Trophoblast cell (in vitro differentiated cells and primary cell): Measurements from ENCODE around the gene ETNK1.

Experiments
- DNase-seq, 2 donors: peaks; one replicate each; pipeline ENCODE4 v3.0.0-alpha.2; 2016
- H2AFZ ChIP-seq: 2 replicates; pipeline ENCODE4 v1.6.1; 2013; ENCODE audit warnings: low read length, moderate library complexity, mild to moderate bottlenecking; ENCODE audit not compliant: insufficient read depth, poor library complexity
- H2AK5ac ChIP-seq: 2 replicates; pipeline ENCODE4 v1.6.1; 2013; ENCODE audit warnings: mild to moderate bottlenecking, low read length
- H2BK120ac ChIP-seq: 2 replicates; pipeline ENCODE4 v1.6.1; 2013; ENCODE audit warnings: low read length, mild to moderate bottlenecking, moderate library complexity; ENCODE audit not compliant: insufficient read depth, poor library complexity
- H2BK12ac ChIP-seq: 2 replicates; pipeline ENCODE4 v1.6.1; 2013; ENCODE audit warnings: mild to moderate bottlenecking, low read length, moderate library complexity
- H2BK5ac ChIP-seq: 2 replicates; pipeline ENCODE4 v1.6.1; 2013; ENCODE audit warnings: low read length, low read depth, moderate library complexity, mild to moderate bottlenecking; ENCODE audit not compliant: poor library complexity
- H3K14ac ChIP-seq: 2 replicates; pipeline ENCODE4 v1.6.1; 2013; ENCODE audit warnings: mild to moderate bottlenecking, low read length
- H3K18ac ChIP-seq: 2 replicates; pipeline ENCODE4 v1.6.1; 2013; ENCODE audit warnings: mild to moderate bottlenecking, low read length
- H3K23ac ChIP-seq: 2 replicates; pipeline ENCODE4 v1.6.1; 2013; ENCODE audit warnings: low read length
- H3K27ac ChIP-seq: 2 replicates; pipeline ENCODE4 v1.5.1; 2013; ENCODE audit warnings: low read depth, mild to moderate bottlenecking, inconsistent platforms, low read length, moderate library complexity
- H3K27me3 ChIP-seq: 2 replicates; pipeline ENCODE4 v1.6.1; 2013; ENCODE audit warnings: inconsistent platforms, mild to moderate bottlenecking, low read length, moderate library complexity; ENCODE audit not compliant: insufficient read depth
- H3K36me3 ChIP-seq, 2 experiments: 1 replicate in 1 of 2; 2 replicates in 1 of 2; pipeline ENCODE4 v1.6.1; 2013; ENCODE audit warnings: low read length in 2 of 2, mild to moderate bottlenecking in 2 of 2, moderate library complexity in 1 of 2; ENCODE audit not compliant: insufficient read depth in 2 of 2, control insufficient read depth in 1 of 2
- H3K4ac ChIP-seq: 2 replicates; pipeline ENCODE4 v1.6.1; 2013; ENCODE audit warnings: low read depth, mild to moderate bottlenecking, low read length, moderate library complexity
- H3K4me1 ChIP-seq, 2 experiments: 1 replicate in 1 of 2; 2 replicates in 1 of 2; pipeline ENCODE4 v1.6.1; 2013; ENCODE audit warnings: low read length in 2 of 2, mild to moderate bottlenecking in 2 of 2, moderate library complexity in 1 of 2; ENCODE audit not compliant: insufficient read depth in 2 of 2, control insufficient read depth in 1 of 2
- H3K4me2 ChIP-seq: 2 replicates; pipeline ENCODE4 v1.6.1; 2013; ENCODE audit warnings: inconsistent platforms, mild to moderate bottlenecking, low read length, moderate library complexity
- H3K4me3 ChIP-seq: 2 replicates; pipeline ENCODE4 v1.5.1; 2013; ENCODE audit warnings: mild to moderate bottlenecking, low read depth, low read length, inconsistent platforms
- H3K79me1 ChIP-seq: one replicate; pipeline ENCODE4 v1.6.1; 2013; ENCODE audit warnings: low read length
- H3K79me2 ChIP-seq: 2 replicates; pipeline ENCODE4 v1.6.1; 2013; ENCODE audit warnings: low read length, mild to moderate bottlenecking; ENCODE audit not compliant: control insufficient read depth, insufficient read depth, poor library complexity
- H3K9ac ChIP-seq: 2 replicates; pipeline ENCODE4 v1.6.1; 2013; ENCODE audit warnings: mild to moderate bottlenecking, low read length
- H3K9me3 ChIP-seq: 2 replicates; pipeline ENCODE4 v1.6.1; 2013; ENCODE audit warnings: low read depth, mild to moderate bottlenecking, control low read depth, inconsistent platforms, low read length; ENCODE audit not compliant: insufficient read depth
- H4K12ac ChIP-seq: 2 replicates; pipeline ENCODE4 v1.6.1; 2013; ENCODE audit warnings: low read depth, mild to moderate bottlenecking, low read length, moderate library complexity
- H4K8ac ChIP-seq: 2 replicates; pipeline ENCODE4 v1.6.1; 2013; ENCODE audit warnings: low read depth, mild to moderate bottlenecking, low read length, moderate library complexity
- H4K91ac ChIP-seq: one replicate; pipeline ENCODE4 v1.6.1; 2013; ENCODE audit warnings: low read depth, mild to moderate bottlenecking, low read length, moderate library complexity
- WGBS: extraction: QIAGEN DNeasy Blood & Tissue Kit; methylation state at CpG from one replicate; pipeline ENCODE4 v1.1.7; 2013; ENCODE audit warnings: missing lambda C conversion rate; ENCODE audit not compliant: insufficient read length, insufficient coverage; ENCODE audit errors: extremely low coverage; 5-methylcytosine and 5-hydroxymethylcytosine counted together

Gene ETNK1

GRCh38 chr12:22640851-22641250, 15.9 kb downstream of the ETNK1 start:
- Histone ChIP-seq H4K91ac (no peak overlapping the region), H3K18ac (no peak overlapping the region)
- no CpG with 5 or more reads among the region's 2 CpGs for WGBS

GRCh38 chr12:22641353-22642053, 16.5 kb downstream of the ETNK1 start:
- H2BK5ac ChIP-seq, result no peak overlapping the region
- WGBS, result no CpG with 5 or more reads among the region's 3 CpGs
- H3K36me3 ChIP-seq, result no peaks in the 10 kb centered on the region
- no peak overlapping the region for H4K91ac ChIP-seq
- H3K27ac ChIP-seq, result no peak overlapping the region
- no peaks in the 10 kb centered on the region for H3K79me1 ChIP-seq
- H2AK5ac ChIP-seq, result no peak overlapping the region
- no peak for DNase-seq
- no peaks in the 10 kb centered on the region for H3K27me3 ChIP-seq
- no peak overlapping the region for H3K4me3 ChIP-seq
- no peak overlapping the region for H2BK120ac ChIP-seq
- no peak overlapping the region for H2BK12ac ChIP-seq
- H3K23ac ChIP-seq, result no peak overlapping the region
- H3K18ac ChIP-seq, result no peak overlapping the region
- H2AFZ ChIP-seq, result no peak overlapping the region
- no peak overlapping the region for H4K12ac ChIP-seq
- no peaks in the 10 kb centered on the region for H3K4me1 ChIP-seq
- no peak overlapping the region for H3K14ac ChIP-seq
- H4K8ac ChIP-seq, result no peak overlapping the region
- no peaks in the 10 kb centered on the region for H3K79me2 ChIP-seq
- H3K9me3 ChIP-seq, result no peaks in the 10 kb centered on the region
- H3K4ac ChIP-seq, result no peak overlapping the region
- no peak overlapping the region for H3K9ac ChIP-seq
- H3K4me2 ChIP-seq, result no peak overlapping the region

More at GRCh38 chr12:22640851-22641250, 15.9 kb downstream of the ETNK1 start:
- H4K8ac ChIP-seq, result no peak overlapping the region
- H2AFZ ChIP-seq, result no peak overlapping the region
- no peak for DNase-seq
- no peak overlapping the region for H3K9ac ChIP-seq
- no peaks in the 10 kb centered on the region for H3K79me1 ChIP-seq
- no peaks in the 10 kb centered on the region for H3K36me3 ChIP-seq
- H2BK5ac ChIP-seq, result no peak overlapping the region
- H3K79me2 ChIP-seq, result no peaks in the 10 kb centered on the region
- H3K4me2 ChIP-seq, result no peak overlapping the region
- H3K4me3 ChIP-seq, result no peak overlapping the region
- peaks cover 0 to under 1% of the 10 kb centered on the region in 2 experiments for H3K4me1 ChIP-seq
- H2BK12ac ChIP-seq, result no peak overlapping the region
- H3K9me3 ChIP-seq, result no peaks in the 10 kb centered on the region
- no peak overlapping the region for H4K12ac ChIP-seq
- no peak overlapping the region for H2AK5ac ChIP-seq
- no peak overlapping the region for H3K4ac ChIP-seq
- H3K27me3 ChIP-seq, result no peaks in the 10 kb centered on the region
- no peak overlapping the region for H2BK120ac ChIP-seq
- no peak overlapping the region for H3K14ac ChIP-seq
- H3K27ac ChIP-seq, result no peak overlapping the region
- H3K23ac ChIP-seq, result no peak overlapping the region

GRCh38 chr12:22648668-22649067, 23.7 kb downstream of the ETNK1 start:
- Histone ChIP-seq H3K27ac (no peak overlapping the region), H3K79me1 (no peaks in the 10 kb centered on the region), H3K27me3 (no peaks in the 10 kb centered on the region), H3K23ac (no peak overlapping the region), H3K4ac (no peak overlapping the region), H2AFZ (no peak overlapping the region), H3K14ac (no peak overlapping the region), H3K18ac (no peak overlapping the region), H3K79me2 (no peaks in the 10 kb centered on the region), H2AK5ac (no peak overlapping the region), H3K4me1 (no peaks in the 10 kb centered on the region), H3K9ac (no peak overlapping the region), H2BK12ac (no peak overlapping the region), H3K36me3 (no peaks in the 10 kb centered on the region), H4K8ac (no peak overlapping the region), H3K9me3 (no peaks in the 10 kb centered on the region), H2BK5ac (no peak overlapping the region), H3K4me2 (no peak overlapping the region), H4K91ac (no peak overlapping the region), H3K4me3 (no peak overlapping the region), H4K12ac (no peak overlapping the region), H2BK120ac (no peak overlapping the region)
- no peak for DNase-seq
- no CpG with 5 or more reads among the region's 3 CpGs for WGBS

GRCh38 chr12:22653075-22653474, 28.1 kb downstream of the ETNK1 start:
- no peak overlapping the region for H4K91ac ChIP-seq
- no peak overlapping the region for H3K23ac ChIP-seq
- H2AK5ac ChIP-seq, result no peak overlapping the region
- no peak overlapping the region for H3K4ac ChIP-seq
- H4K8ac ChIP-seq, result no peak overlapping the region
- no peak overlapping the region for H2BK120ac ChIP-seq
- H3K79me1 ChIP-seq, result no peaks in the 10 kb centered on the region
- no peak overlapping the region for H3K9ac ChIP-seq
- H3K9me3 ChIP-seq, result no peaks in the 10 kb centered on the region
- H3K79me2 ChIP-seq, result no peaks in the 10 kb centered on the region
- no peak overlapping the region for H2AFZ ChIP-seq
- H3K36me3 ChIP-seq, result peaks cover 0 to 3% of the 10 kb centered on the region in 2 experiments
- H3K4me2 ChIP-seq, result no peak overlapping the region
- DNase-seq, result no peak
- H3K27ac ChIP-seq, result no peak overlapping the region
- H3K4me3 ChIP-seq, result no peak overlapping the region
- H3K4me1 ChIP-seq, result no peaks in the 10 kb centered on the region
- no peak overlapping the region for H2BK5ac ChIP-seq
- no peaks in the 10 kb centered on the region for H3K27me3 ChIP-seq
- H3K18ac ChIP-seq, result no peak overlapping the region
- no CpG with 5 or more reads among the region's 2 CpGs for WGBS
- H2BK12ac ChIP-seq, result no peak overlapping the region
- no peak overlapping the region for H4K12ac ChIP-seq
- H3K14ac ChIP-seq, result no peak overlapping the region
